Heart right ventricle (tissue), 16 donors: ENCODE data around the gene EBI3. TPM values are rescaled to one million over a fixed set of nuclear protein-coding genes. Genes with fewer than 3 reads are reported as not detected.

Experiments
- ATAC-seq, 8 donors: fragments of 200-7000 bp; cut with Tn5 transposase; one replicate each; pipeline ENCODE4 v1.9.1; 2020; ENCODE audit warnings: mild to moderate bottlenecking in 8 of 8, moderate library complexity in 8 of 8, moderate number of reproducible peaks in 1 of 8
- DNase-seq, 2 donors: peaks; one replicate each; pipeline ENCODE4 v3.0.0-alpha.2; 2020
- H3K27ac ChIP-seq, 10 donors: fragments of 200-600 bp; sonication (generic) in 2 of 10; one replicate each; pipeline versions ENCODE4 v1.5.0 to v1.8.0; 2020 to 2022; ENCODE audit warnings: mild to moderate bottlenecking in 3 of 10
- H3K27me3 ChIP-seq, 7 donors: fragments of 200-600 bp; one replicate each; pipeline ENCODE4 v1.8.0; 2021 to 2022; ENCODE audit warnings: mild to moderate bottlenecking in 2 of 7
- H3K36me3 ChIP-seq, 9 donors: fragments of 200-600 bp; sonication (generic) in 1 of 9; one replicate each; pipeline versions ENCODE4 v1.5.0 to v1.8.0; 2020 to 2022; ENCODE audit warnings: mild to moderate bottlenecking in 2 of 9
- H3K4me1 ChIP-seq, 9 donors: fragments of 200-600 bp; sonication (generic) in 1 of 9; one replicate each; pipeline versions ENCODE4 v1.5.0 to v1.8.0; 2020 to 2022; ENCODE audit warnings: mild to moderate bottlenecking in 4 of 9
- H3K4me3 ChIP-seq, 10 donors: fragments of 200-600 bp; sonication (generic) in 2 of 10; one replicate each; pipeline versions ENCODE4 v1.5.0 to v1.8.0; 2020 to 2022; ENCODE audit warnings: mild to moderate bottlenecking in 7 of 10, moderate library complexity in 2 of 10
- H3K9me3 ChIP-seq, 11 donors: fragments of 200-600 bp in 10 of 11; sonication (generic) in 2 of 11; one replicate each; pipeline versions ENCODE4 v1.5.0 to v1.8.0; 2013 to 2022; ENCODE audit warnings: mild to moderate bottlenecking in 2 of 11, control low read depth in 1 of 11, moderate library complexity in 1 of 11
- WGBS, 2 donors: extraction: QIAGEN DNeasy Blood & Tissue Kit; methylation state at CpG; one replicate each; pipeline ENCODE4 v1.1.7; 2013; ENCODE audit warnings: inconsistent platforms in 1 of 2; 5-methylcytosine and 5-hydroxymethylcytosine counted together
- intact Hi-C, 10 donors: fragments of 100-400 bp; cut with DNase I; formaldehyde crosslinking; loops; one replicate each; pipeline versions ENCODE4 v1.11.1 to v1.14.2; 2022
- polyA plus RNA-seq, 2 donors: library from polyadenylated mRNA; stranded (reverse); fragments of 200-250 nt; gene quantifications; one replicate each; pipeline ENCODE4 v1.2.3, GENCODE V29; 2013
- total RNA-seq, 10 donors: library from RNA; stranded (reverse); fragmentation: NEBNext Ultra II Directional in 3 of 10; extraction: Animal tissue kit (Norgen Biotek cat#: 25700) in 3 of 10; gene quantifications; one replicate each; pipeline versions ENCODE4 v1.2.1 to v1.2.4, GENCODE V29; 2021 to 2023
- TF ChIP-seq, protein P1 (sequence below), 9 donors: fragments of 200-600 bp; sonication (generic) in 2 of 9; IDR thresholded peaks; one replicate each; pipeline versions ENCODE4 v1.5.0 to v1.8.0; 2021 to 2022; ENCODE audit warnings: antibody characterized with exemption in 9 of 9, mild to moderate bottlenecking in 5 of 9, moderate library complexity in 1 of 9
- donor health status: Arrhythmogenic right ventricular cardiomyopathy.
- donor health status: ischemic (EF 13 %, LVEDD 7.1; RV severe dilation, severe dysfunction).
- donor health status: healthy with polysubstance abuse.
- donor health status: DM: no; HTN: yes; CAD: no.
- donor health status: DM: no; HTN: no; CAD: no.
- donor health status: ischemic (EF 25% LVEDD 6.9; RV normal size, moderate dysfunction).
- donor health status: ischemic (EF 25% LVEDD 5.7; RV mildly dilated, moderate dysfunction).
- donor health status: healthy.
- donor health status: DM: yes; HTN: yes; CAD: no.
- donor health status: Ischemic cardiomyopathy.
- donor health status: ischemic (EF 35%, LVEDD 5.7; RV mildly dilated, moderate dysfunction).
- donor health status: nonischemic (EF 11% LVEDD 7.7; RV severe dilation, severe dysfunction).
- donor health status: DM: yes; HTN: yes; CAD: no.
- donor health status: PGD.
- donor health status: ischemic (EF 29% LVEDD 5.4; RV normal size, mild dysfunction).
- donor health status: nonischemic (EF 23%, LVEDD 6.1; RV moderate dilation, normal function).

EBI3 gene
- total and polyA plus RNA-seq, 12 donors = 0.49 to 2.4 (median 0.81) TPM; not detected in 4

DNA sequence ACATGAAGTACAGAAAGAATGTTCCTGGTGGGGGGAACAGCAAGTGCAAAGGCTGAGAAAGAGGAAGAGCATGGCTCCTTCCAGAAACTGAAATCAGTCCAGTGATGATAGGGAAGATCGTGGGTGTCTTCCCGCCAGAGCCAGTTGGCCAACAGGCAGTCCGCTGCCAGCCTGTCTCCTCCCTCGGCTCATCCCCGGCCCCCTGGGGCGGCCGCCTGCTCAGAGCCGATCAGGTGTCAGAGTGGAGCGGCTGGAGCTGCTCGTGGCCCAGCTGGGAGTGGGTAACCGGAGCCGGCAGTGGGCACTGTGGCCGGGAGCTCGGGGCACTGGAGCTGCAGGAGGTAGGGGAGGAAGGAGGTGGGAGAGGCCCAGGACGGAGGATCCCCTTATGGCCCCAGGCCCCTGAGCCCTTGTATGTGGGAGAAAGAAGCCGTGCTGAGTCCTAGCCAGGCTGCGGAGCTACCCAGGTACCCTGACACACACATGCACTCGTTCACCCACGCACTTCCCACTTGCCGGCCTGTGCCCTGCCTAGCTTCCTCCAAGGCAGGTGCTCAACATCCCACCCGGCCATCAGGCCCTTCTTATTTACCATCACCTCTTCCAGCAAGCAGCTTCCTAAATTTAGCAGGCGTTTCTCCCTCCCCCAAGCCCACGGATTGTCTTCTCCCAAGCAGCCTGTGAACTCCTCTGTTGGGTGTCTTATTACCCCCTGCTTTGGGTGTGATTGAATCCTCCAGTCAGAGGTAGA is 45.2 kb upstream of the EBI3 start:
- Histone ChIP-seq H3K9me3 (no peaks in the 10 kb centered on the region), H3K4me3 (no peak overlapping the region)
- no peak for ATAC-seq

DNA sequence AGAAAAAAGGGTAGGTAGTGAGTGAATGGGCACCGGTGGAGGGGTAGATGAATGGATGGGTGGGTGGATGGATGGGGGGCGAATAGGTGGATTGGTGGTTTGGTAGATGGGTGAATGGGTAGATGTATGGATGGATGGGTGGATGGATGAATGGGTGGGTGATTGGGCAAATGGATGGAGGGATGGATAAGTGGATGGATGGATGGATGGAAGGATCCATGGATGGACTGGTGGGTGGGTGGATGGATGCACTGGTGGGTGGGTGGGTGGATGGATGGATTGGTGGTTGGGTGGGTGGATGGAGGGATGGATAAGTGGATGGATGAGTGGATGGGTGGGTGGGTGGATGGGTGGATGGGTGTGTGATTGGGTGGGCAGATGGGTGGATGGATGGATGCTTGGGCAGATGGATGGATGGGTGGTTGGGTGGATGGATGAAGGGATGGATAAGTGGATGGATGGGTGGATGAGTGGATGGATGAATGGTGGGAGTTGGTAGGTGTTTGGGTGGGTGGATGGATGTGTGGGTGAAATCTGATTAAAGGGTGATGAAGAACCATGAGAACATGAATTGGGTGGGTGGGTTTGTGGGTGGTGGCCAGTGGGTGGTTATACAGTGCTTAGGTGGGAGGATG is 44.5 kb upstream of the EBI3 start:
- Histone ChIP-seq H3K36me3 (peaks cover 0 to 9% (median 0%) of the 10 kb centered on the region in 9 donors), H3K9me3 (no peaks in the 10 kb centered on the region), H3K27me3 (no peaks in the 10 kb centered on the region), H3K4me3 (no peak overlapping the region), H3K4me1 (peaks cover 0 to 37% (median 20%) of the 10 kb centered on the region in 9 donors), H3K27ac (no peak overlapping the region)
- intact Hi-C loops = loop anchor here in 1 of 10 donors (5.0 kb wide), 1 partner anchor 198 kb away; the partner anchor contains the start of gene EEF2
- ATAC-seq = no peak
- DNase-seq = no peak
- 91 to 95% methylated on average over 2 of the region's 2 CpGs for WGBS, 2 donors
- TF ChIP-seq, protein P1, sequence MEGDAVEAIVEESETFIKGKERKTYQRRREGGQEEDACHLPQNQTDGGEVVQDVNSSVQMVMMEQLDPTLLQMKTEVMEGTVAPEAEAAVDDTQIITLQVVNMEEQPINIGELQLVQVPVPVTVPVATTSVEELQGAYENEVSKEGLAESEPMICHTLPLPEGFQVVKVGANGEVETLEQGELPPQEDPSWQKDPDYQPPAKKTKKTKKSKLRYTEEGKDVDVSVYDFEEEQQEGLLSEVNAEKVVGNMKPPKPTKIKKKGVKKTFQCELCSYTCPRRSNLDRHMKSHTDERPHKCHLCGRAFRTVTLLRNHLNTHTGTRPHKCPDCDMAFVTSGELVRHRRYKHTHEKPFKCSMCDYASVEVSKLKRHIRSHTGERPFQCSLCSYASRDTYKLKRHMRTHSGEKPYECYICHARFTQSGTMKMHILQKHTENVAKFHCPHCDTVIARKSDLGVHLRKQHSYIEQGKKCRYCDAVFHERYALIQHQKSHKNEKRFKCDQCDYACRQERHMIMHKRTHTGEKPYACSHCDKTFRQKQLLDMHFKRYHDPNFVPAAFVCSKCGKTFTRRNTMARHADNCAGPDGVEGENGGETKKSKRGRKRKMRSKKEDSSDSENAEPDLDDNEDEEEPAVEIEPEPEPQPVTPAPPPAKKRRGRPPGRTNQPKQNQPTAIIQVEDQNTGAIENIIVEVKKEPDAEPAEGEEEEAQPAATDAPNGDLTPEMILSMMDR (IDR thresholded peaks at IDR 0.05) = no peak

More for the DNA sequence above, 45.2 kb upstream of the EBI3 start:
- H3K36me3 ChIP-seq = peaks cover 0 to 16% (median 2%) of the 10 kb centered on the region in 9 donors
- TF ChIP-seq, protein P1 (IDR thresholded peaks at IDR 0.05) = no peak
- DNase-seq = no peak
- intact Hi-C loops = loop anchor here in 1 of 10 donors (5.0 kb wide), 1 partner anchor 197 kb away; the partner anchor contains the start of gene EEF2
- peaks cover 0 to 37% (median 20%) of the 10 kb centered on the region in 9 donors for H3K4me1 ChIP-seq
- no peak overlapping the region for H3K27ac ChIP-seq
- no peaks in the 10 kb centered on the region for H3K27me3 ChIP-seq
- WGBS, 2 donors = 32 to 37% methylated on average over 23 of the region's 23 CpGs

DNA sequence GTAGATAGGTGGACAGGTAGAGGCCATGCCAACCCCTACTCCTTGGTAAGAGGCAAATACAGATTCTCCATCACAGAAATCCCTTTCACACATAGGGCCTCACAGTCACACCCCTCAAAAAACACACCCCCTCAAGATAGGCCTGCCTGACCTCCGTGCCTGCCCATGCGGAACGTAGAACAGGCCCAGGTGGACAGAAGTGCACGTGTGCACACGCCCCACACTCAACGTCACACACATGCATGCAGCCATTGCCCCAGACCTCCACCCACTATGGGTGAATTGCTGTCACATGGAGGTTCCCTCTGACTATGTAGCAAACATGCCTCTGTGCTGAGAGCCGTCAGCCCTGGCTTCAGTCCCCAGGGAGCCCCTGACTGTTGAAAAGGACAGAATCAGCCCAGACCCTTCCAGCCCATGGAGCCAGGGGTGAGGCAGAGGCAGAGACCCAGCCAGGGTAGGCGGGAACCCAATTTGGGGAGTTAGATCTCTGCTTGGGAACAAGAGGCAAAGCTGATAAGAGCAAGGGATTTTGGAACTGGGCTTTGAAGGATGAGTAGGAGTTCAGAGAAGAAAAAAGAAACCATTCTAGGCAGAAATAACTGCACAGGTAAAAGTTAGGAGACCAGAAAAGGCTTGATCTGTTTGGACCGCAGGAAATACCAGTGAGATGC is 43.8 kb upstream of the EBI3 start:
- no peak overlapping the region for H3K4me3 ChIP-seq
- no peaks in the 10 kb centered on the region for H3K27me3 ChIP-seq
- H3K4me1 ChIP-seq = peaks cover 0 to 32% (median 20%) of the 10 kb centered on the region in 9 donors
- H3K27ac ChIP-seq = no peak overlapping the region
- no peaks in the 10 kb centered on the region for H3K9me3 ChIP-seq
- TF ChIP-seq, protein P1 (IDR thresholded peaks at IDR 0.05) = no peak
- peaks cover 0 to 2% (median 0%) of the 10 kb centered on the region in 9 donors for H3K36me3 ChIP-seq
- intact Hi-C loops = no loop called here
- DNase-seq (no peak), ATAC-seq (no peak)
- WGBS, 2 donors = 71 to 72% methylated on average over 9 of the region's 9 CpGs
